ENCODE results near the gene SNRK.
A peak's percentile ranks its signal among the peaks of the same experiment; 100 is the strongest.

The SNRK gene

DNA sequence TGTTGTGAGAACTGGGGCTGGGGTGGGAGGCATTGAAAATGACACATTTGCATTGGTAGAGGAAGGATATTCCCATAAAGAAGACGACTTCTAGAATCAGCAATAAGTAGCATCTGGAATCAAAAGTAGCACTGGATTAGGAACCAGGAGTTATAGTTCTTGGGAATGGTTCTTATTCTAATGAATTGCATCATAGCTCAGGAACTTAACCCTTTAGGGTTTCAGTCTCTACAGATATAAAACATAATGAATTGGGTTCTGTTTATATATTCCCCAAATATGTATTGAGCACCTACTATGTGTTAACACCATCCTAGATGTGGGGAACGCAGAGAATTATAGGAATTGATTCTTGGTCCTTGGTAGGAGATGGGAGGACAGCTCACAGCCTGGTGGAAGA, 16.3 kb upstream of the SNRK start:
- no peak for DNase-seq

- no peak for DNase-seq
Observed at GRCh38 chr3:43273416-43273815, 12.9 kb upstream of the SNRK start.

- DNase-seq: no peak
Observed at GRCh38 chr3:43279082-43279481, 7.3 kb upstream of the SNRK start.

DNA sequence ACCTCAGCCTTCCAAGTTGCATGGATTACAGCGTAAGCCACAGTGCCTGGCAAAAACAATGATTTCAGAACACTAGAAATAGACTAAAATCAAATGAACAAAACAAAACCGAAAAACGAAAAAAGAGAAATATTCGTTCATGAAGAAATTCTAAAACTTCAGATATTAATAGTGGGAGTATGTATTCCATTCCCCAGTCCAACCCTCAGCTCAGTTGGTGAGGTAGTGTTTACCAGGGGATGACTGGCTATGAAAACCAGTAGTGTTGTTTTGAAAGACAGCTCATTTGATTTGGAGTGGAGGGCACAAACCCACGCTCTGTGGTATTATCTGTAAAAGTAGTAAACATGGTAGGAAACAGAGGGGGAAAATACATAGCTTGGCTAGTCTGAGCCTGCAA, 6.8 kb upstream of the SNRK start:
- no peak for DNase-seq

DNA sequence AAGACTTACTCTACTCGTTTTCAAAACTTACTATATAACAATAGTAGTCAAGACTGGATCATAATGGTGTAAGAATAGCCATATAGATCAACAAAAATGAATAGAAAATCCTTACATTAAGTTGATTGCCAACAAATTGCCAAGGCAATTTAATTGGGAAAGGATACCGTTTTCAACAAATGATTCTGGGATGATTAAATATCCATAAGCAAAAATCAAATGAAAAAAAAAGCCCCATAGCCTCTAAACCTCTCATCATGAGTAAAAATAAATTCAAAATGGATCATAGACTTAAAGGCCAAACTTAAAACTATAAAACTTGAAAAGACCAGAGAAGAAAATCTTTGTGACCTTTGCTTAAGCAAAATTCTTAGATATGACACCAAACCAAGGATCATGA, 5.3 kb upstream of the SNRK start:
- no peak for DNase-seq

GRCh38 chr3:43284171-43284570, 2.2 kb upstream of the SNRK start:
- no peak for DNase-seq

DNA sequence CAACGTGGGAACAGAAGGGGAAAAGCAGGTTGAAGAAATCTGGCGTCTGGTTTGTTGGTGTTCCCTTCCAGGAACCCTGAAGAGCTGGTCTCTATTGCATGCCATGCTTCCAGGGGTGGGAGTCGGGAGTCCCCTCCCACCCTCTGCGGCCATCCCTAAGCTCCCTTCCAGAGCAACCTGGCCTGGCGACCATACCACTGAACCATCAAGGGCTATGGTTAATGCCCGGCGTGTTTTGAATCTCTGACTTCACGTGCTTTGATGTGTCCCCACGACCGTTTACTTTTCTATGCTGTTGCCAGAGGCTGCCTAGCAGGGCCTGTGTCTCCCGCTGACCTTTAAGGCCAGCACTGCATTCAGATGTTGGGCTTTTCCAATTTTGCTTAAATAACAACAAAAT, 696 bp upstream of the SNRK start:
- no peak for DNase-seq

DNA sequence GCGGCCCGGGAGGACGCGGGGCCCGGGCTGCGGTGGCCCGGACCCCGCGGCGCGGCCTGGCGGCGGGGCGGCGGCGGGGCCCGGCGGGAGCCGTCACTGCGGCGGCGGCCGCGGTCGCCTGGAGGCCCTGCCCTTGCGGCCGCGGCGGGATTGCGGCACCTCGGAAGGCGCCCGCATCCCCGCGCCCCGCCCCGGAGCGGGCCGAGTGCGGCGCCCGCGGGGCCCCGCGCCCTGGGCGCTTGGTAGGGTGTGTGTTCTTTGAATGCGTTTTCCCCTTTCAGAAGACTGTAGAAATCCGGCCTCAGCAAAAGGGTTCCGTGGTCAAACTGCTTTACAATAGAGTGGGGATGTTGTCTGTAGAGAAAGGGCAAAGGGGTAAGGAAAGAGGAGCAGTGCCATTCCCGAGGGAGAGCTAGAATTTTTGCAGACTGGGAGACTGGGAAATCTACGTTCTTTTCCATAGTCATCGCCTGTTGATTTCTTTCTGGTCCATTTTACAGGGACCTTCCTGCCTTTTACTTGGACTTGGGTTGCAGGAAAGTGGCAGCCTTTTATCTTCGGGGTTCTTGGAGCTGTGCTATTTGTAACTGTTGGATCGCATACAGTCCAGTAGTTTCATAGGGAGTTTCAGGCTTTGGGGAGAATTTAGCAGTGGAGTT, 630 bp downstream of the SNRK start:
- DNase-seq: peak; percentile 28

DNA sequence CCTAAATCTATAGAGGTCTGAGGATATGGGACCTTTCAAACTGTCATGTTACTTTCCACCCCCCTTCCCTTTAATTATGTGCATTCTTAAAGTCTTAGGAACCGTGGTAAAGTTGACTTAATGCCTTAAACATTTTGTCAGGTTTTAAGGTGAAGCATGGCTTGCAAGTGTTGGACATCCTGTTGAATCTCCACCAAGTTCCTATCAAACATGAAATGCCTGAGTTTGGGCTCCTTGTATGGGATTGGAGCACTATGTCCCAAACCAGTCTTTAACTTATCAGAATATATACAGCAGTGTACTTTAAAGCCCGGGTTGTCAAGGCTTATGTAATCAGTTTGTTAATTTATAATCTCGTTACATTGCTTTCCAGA, 1.1 kb downstream of the SNRK start:
- DNase-seq: peak; percentile 11

GRCh38 chr3:43288366-43288765, 2.0 kb downstream of the SNRK start:
- DNase-seq: peak; percentile 41

DNA sequence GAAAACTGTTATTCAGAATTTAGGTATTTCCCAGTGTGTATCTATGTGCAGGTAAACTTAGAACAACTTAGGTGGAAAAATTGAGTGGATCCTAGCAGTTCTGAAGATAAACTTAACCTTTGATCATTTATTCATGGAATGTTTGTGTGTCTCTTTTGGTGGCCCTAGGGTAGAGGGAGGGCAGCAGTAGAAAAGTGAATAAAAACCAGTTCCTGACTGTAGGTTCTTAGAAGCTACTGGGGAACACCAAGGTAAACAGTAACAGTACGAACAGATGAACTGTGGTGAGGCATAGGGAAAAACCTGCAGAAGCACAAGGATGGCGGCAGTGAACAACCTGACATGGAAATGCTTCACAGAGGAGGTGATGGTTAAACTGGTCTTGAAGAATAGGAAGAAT, 2.5 kb downstream of the SNRK start:
- no peak for DNase-seq

- DNase-seq: no peak
Observed at GRCh38 chr3:43289401-43289800, 3.1 kb downstream of the SNRK start.

DNA sequence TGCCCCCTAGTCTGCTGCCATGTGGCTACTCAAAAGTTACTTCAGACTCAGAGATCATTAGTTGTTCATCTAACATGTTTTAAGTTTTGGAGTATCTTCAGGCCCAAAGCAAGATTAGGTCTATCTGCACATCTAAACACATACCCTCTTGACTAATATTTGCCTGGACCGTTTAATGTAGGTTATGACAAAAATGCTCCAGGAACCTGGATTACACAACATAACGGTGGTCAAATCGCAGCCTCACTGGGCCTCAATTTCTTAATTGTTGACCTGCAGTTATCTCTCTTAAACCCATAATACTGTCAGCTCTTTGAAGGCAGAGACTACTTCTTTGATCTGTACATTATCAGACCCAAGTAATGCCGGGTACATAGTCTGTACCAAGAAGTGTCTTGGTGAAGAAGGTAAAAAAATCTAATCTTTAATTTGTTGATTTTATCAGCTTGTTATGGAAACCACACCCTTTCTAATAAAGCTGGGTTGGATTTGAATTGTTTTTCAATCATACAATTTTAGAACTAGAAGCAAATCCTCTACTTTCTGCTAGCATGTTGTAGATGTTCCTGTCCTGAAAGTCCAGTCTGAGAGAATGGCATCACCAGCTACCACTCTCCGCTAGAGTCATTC, 3.6 kb downstream of the SNRK start:
- DNase-seq: no peak

DNA sequence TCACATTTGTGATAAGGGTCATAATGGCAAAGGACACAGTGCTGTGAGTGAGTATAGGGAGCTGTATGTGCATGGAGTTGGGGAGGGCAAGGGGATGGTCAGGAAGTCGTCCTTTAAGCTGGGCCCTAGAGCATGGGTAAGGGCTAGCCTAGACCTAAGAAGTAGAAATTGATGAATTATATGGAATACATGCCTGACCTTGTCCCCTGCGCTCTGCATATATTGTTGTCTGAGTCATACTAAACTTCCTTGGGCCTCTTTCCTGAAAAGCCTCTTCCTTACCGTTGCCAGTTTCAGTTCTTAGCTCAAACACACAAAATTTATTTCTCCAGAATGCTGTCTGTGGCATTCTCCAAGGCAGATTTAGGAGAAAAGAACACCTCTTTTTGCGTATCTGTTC, 4.6 kb downstream of the SNRK start:
- DNase-seq: peak; percentile 34

DNA sequence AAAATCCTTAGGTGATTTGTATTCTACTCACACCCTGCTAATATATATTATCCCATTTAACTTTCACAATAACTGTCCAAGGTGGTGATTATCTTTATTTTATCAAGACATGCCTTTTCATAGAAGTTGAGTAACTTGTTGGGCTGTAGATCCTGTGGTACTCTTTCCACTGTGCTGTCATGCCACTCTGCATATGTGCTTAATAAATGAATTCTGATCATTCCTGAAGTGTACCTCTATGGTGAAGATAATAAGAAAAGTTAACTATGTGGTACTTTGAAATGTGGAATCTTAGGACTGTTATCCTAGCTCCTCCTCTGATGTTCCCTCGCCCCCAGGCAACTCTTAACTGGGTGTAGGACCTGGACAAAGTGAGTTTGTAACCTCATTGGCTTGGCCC, 5.2 kb downstream of the SNRK start:
- no peak for DNase-seq

GRCh38 chr3:43294975-43295374, 8.6 kb downstream of the SNRK start:
- DNase-seq: no peak

- DNase-seq: peak; percentile 18
Observed at GRCh38 chr3:43296565-43296964, 10.2 kb downstream of the SNRK start.

DNA sequence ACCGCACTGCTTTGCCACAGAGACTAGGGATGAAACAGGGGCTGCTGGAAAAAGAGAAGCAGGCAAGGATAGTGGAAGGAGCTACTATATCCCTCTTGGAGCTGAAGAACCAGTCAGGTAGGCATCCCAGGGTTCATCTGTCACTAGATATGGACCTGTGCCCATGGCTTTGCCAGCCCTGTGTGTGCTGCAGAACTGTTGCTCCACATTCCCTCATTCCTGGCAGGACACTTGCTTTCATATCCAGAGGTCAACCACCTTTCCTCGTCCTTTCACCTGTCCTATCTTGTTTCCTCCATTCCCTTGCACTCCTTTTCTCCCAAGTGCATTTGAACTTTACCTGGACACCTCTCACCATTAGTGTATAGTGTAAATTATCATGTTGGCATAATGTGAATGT, 12.0 kb downstream of the SNRK start:
- no peak for DNase-seq

GRCh38 chr3:43298761-43299160, 12.4 kb downstream of the SNRK start:
- no peak for DNase-seq

GRCh38 chr3:43302116-43302880, 16.0 kb downstream of the SNRK start:
- DNase-seq: no peak

DNA sequence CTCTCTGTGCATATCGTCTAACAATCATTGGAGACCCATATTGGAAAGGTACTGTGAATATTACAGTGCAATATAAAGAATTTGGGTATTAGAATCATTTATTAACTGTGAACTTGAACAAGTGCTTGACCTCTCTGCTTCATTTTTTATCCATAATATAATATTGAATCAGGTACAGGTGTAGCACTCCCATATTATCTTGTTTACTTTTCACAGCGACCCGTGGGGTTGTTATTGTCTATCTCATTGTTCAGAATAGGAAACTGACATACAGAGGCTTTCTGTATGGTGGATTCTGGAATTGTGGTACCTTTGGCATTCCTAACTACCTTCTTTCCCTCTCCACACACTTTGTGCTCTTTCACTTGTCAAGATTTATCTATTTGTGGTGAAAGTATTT, 17.8 kb downstream of the SNRK start:
- DNase-seq: no peak

- DNase-seq: peak; percentile 74
Observed at GRCh38 chr3:43307226-43307625, 20.9 kb downstream of the SNRK start.

GRCh38 chr3:43307649-43308048, 21.3 kb downstream of the SNRK start:
- no peak for DNase-seq
